H1 (cell line): ENCODE data around the gene OR10AD1. TPM values are rescaled to one million over a fixed set of nuclear protein-coding genes. Genes with fewer than 3 reads are reported as not detected.

Experiments
- CTCF ChIA-PET: fragments of 300-600 bp; sonication (Branson Sonifier 250); formaldehyde crosslinking; loops from one replicate; lab custom pipeline; 2021; ENCODE audit not compliant: partially characterized antibody; lab: Charles Lee
- POLR2A ChIA-PET: fragments of 300-600 bp; sonication (Branson Sonifier 250); formaldehyde crosslinking; loops from one replicate; lab custom pipeline; 2021; ENCODE audit warnings: inconsistent platforms; ENCODE audit not compliant: partially characterized antibody; lab: Charles Lee
- DNase-seq, 2 experiments: peaks; one replicate each; pipeline versions ENCODE4 v3.0.0 to v3.0.0-alpha.2; 2010 to 2022; ENCODE audit warnings: low spot score in 2 of 2, low read depth in 1 of 2, mixed read lengths in 1 of 2
- FAIRE-seq: peaks from 2 replicates; lab custom pipeline; 2011; peaks lifted over from hg19 to GRCh38; lab: Jason Lieb, UNC
- H2AFZ ChIP-seq: 2 replicates; pipeline ENCODE4 v1.8.1; 2012; ENCODE audit warnings: low read length, inconsistent platforms
- H2AK5ac ChIP-seq: 2 replicates; pipeline ENCODE4 v1.6.1; 2013; ENCODE audit warnings: low read depth, low read length
- H2BK120ac ChIP-seq: replicated peaks from 2 replicates; pipeline ENCODE3; 2013; ENCODE audit warnings: low read depth, low read length, inconsistent platforms
- H2BK12ac ChIP-seq: 2 replicates; pipeline ENCODE4 v1.6.1; 2013; ENCODE audit warnings: low read depth, low read length
- H2BK15ac ChIP-seq: 2 replicates; pipeline ENCODE4 v1.6.1; 2013; ENCODE audit warnings: low read length
- H2BK20ac ChIP-seq: 2 replicates; pipeline ENCODE4 v1.6.1; 2013; ENCODE audit warnings: low read length
- H2BK5ac ChIP-seq: 2 replicates; pipeline ENCODE4 v1.6.1; 2013; ENCODE audit warnings: low read depth, low read length
- H3K14ac ChIP-seq: 2 replicates; pipeline ENCODE4 v1.6.1; 2013; ENCODE audit warnings: inconsistent platforms; ENCODE audit not compliant: insufficient read length
- H3K18ac ChIP-seq: 2 replicates; pipeline ENCODE4 v1.6.1; 2013; ENCODE audit warnings: low read length; ENCODE audit errors: extremely low read depth
- H3K23ac ChIP-seq: 2 replicates; pipeline ENCODE4 v1.6.1; 2013; ENCODE audit warnings: inconsistent platforms; ENCODE audit not compliant: insufficient read length
- H3K23me2 ChIP-seq: 2 replicates; pipeline ENCODE4 v1.6.1; 2013; ENCODE audit warnings: low read depth, low read length
- H3K27ac ChIP-seq: 2 replicates; pipeline ENCODE4 v1.6.1; 2011; ENCODE audit warnings: low read depth, low read length, inconsistent platforms
- H3K27me3 ChIP-seq, 4 experiments: replicated peaks in 1 of 4; 1 replicate in 1 of 4; 2 replicates in 3 of 4; pipeline versions ENCODE4 v1.6.1 to v1.8.1; 2011 to 2013; ENCODE audit warnings: low read length in 3 of 4, mild to moderate bottlenecking in 3 of 4, inconsistent platforms in 2 of 4, mixed read lengths in 2 of 4, moderate library complexity in 1 of 4; ENCODE audit not compliant: control insufficient read depth in 3 of 4, insufficient read depth in 3 of 4; ENCODE audit errors: extremely low read depth in 1 of 4
- H3K36me3 ChIP-seq, 4 experiments: 2 replicates each; pipeline versions ENCODE4 v1.6.1 to v1.8.1; 2011 to 2013; ENCODE audit warnings: mild to moderate bottlenecking in 4 of 4, low read length in 3 of 4, moderate library complexity in 2 of 4, control low read depth in 1 of 4, inconsistent platforms in 1 of 4; ENCODE audit not compliant: insufficient read depth in 4 of 4, control insufficient read depth in 2 of 4
- H3K4ac ChIP-seq: replicated peaks from 2 replicates; pipeline ENCODE3; 2013; ENCODE audit warnings: low read length, low read depth, mixed read lengths, inconsistent platforms; ENCODE audit not compliant: insufficient read length
- H3K4me1 ChIP-seq, 4 experiments: replicated peaks in 1 of 4; 1 replicate in 1 of 4; 2 replicates in 3 of 4; pipeline versions ENCODE4 v1.6.1 to v1.8.1; 2011 to 2013; ENCODE audit warnings: low read length in 3 of 4, inconsistent platforms in 2 of 4, mixed read lengths in 1 of 4; ENCODE audit not compliant: insufficient read depth in 4 of 4, control insufficient read depth in 3 of 4
- H3K4me2 ChIP-seq, 2 experiments: 2 replicates each; pipeline versions ENCODE4 v1.6.1 to v1.8.1; 2011 to 2013; ENCODE audit warnings: low read depth in 2 of 2, low read length in 2 of 2, control low read depth in 1 of 2, inconsistent platforms in 1 of 2, mild to moderate bottlenecking in 1 of 2; ENCODE audit not compliant: insufficient read depth in 1 of 2
- H3K4me3 ChIP-seq, 4 experiments: fragments of 200-600, 300-600 bp in 1 of 4; sonication (generic), shearing (Covaris generic), sonication (Bioruptor Twin) in 1 of 4; 2 replicates each; pipeline versions ENCODE4 v1.5.1 to v1.8.1; 2011 to 2016; ENCODE audit warnings: low read length in 4 of 4, low read depth in 3 of 4, control low read depth in 2 of 4, inconsistent platforms in 2 of 4, mild to moderate bottlenecking in 2 of 4, mixed read lengths in 1 of 4, moderate library complexity in 1 of 4; ENCODE audit not compliant: insufficient read depth in 2 of 4; ENCODE audit errors: extremely low read depth in 1 of 4
- H3K56ac ChIP-seq: replicated peaks from 2 replicates; pipeline ENCODE3; 2013; ENCODE audit warnings: low read depth, mild to moderate bottlenecking, mixed read lengths, low read length, inconsistent platforms; ENCODE audit not compliant: insufficient read length
- H3K79me1 ChIP-seq: 2 replicates; pipeline ENCODE4 v1.6.1; 2013; ENCODE audit warnings: low read depth, low read length, control low read depth
- H3K79me2 ChIP-seq, 2 experiments: 2 replicates each; pipeline versions ENCODE4 v1.6.1 to v1.8.1; 2012 to 2013; ENCODE audit warnings: low read length in 2 of 2, mild to moderate bottlenecking in 2 of 2, inconsistent platforms in 1 of 2; ENCODE audit not compliant: insufficient read depth in 2 of 2, control insufficient read depth in 1 of 2
- H3K9ac ChIP-seq, 4 experiments: replicated peaks in 1 of 4; 1 replicate in 1 of 4; 2 replicates in 3 of 4; pipeline versions ENCODE4 v1.6.1 to v1.8.1; 2011 to 2013; ENCODE audit warnings: low read depth in 3 of 4, low read length in 3 of 4, control low read depth in 2 of 4, mild to moderate bottlenecking in 2 of 4, moderate library complexity in 2 of 4, inconsistent platforms in 1 of 4; ENCODE audit errors: extremely low read depth in 1 of 4
- H3K9me3 ChIP-seq, 2 experiments: 2 replicates each; pipeline versions ENCODE4 v1.6.1 to v1.8.1; 2012 to 2013; ENCODE audit warnings: mild to moderate bottlenecking in 2 of 2, moderate library complexity in 2 of 2, control low read depth in 1 of 2, inconsistent platforms in 1 of 2, low read depth in 1 of 2, low read length in 1 of 2, mixed read lengths in 1 of 2; ENCODE audit not compliant: insufficient read depth in 2 of 2
- H4K20me1 ChIP-seq, 2 experiments: replicated peaks in 1 of 2; 2 replicates each; pipeline versions ENCODE3 to v1.8.1; 2011 to 2013; ENCODE audit warnings: inconsistent platforms in 2 of 2, low read length in 2 of 2, mild to moderate bottlenecking in 1 of 2; ENCODE audit not compliant: insufficient read depth in 2 of 2, control insufficient read depth in 1 of 2
- H4K5ac ChIP-seq: 2 replicates; pipeline ENCODE4 v1.6.1; 2013; ENCODE audit warnings: low read length, low read depth, mixed read lengths, inconsistent platforms; ENCODE audit not compliant: insufficient read length
- H4K8ac ChIP-seq: 2 replicates; pipeline ENCODE4 v1.8.0; 2013; ENCODE audit warnings: mild to moderate bottlenecking, moderate library complexity, low read length, inconsistent platforms; ENCODE audit not compliant: insufficient read depth; ENCODE audit errors: extremely low read depth
- H4K91ac ChIP-seq: replicated peaks from 2 replicates; pipeline ENCODE3; 2013; ENCODE audit warnings: low read length, mixed read lengths, inconsistent platforms; ENCODE audit not compliant: insufficient read length
- ASH2L ChIP-seq: fragments of 200-600, 300-600 bp; sonication (generic); IDR thresholded peaks from one replicate; pipeline ENCODE4 v1.7.1; 2017; ENCODE audit warnings: low read length
- CBX5 ChIP-seq: fragments of 300-800, 300-1000 bp; sonication (generic); IDR thresholded peaks from 2 replicates; pipeline ENCODE4 v1.7.1; 2016; ENCODE audit warnings: antibody characterized with exemption, low read length, low read depth
- CHD1 ChIP-seq: IDR thresholded peaks from 2 replicates; pipeline ENCODE4 v1.6.1; 2012; ENCODE audit warnings: low read depth, low read length, improper control_type of control experiment
- CREB1 ChIP-seq: IDR thresholded peaks from 2 replicates; pipeline ENCODE4 v1.6.1; 2012; ENCODE audit warnings: inconsistent platforms
- MAFK ChIP-seq: IDR thresholded peaks from 2 replicates; pipeline ENCODE4 v1.6.1; 2012; ENCODE audit warnings: low read depth, mild to moderate bottlenecking, improper control_type of control experiment, low read length
- NRF1 ChIP-seq: IDR thresholded peaks from 2 replicates; pipeline ENCODE4 v1.6.1; 2011; ENCODE audit warnings: mild to moderate bottlenecking, low read depth, low read length, improper control_type of control experiment
- PHF8 ChIP-seq: fragments of 200-600 bp; sonication (generic); conservative IDR thresholded peaks from 2 replicates; pipeline ENCODE4 v1.7.1; 2012; ENCODE audit warnings: low read depth, mild to moderate bottlenecking, inconsistent platforms, low read length, moderate library complexity
- POLR2AphosphoS5 ChIP-seq: IDR thresholded peaks from 2 replicates; pipeline ENCODE4 v1.6.1; 2011; ENCODE audit warnings: low read depth, low read length
- SP4 ChIP-seq: IDR thresholded peaks from 2 replicates; pipeline ENCODE4 v1.6.1; 2012; ENCODE audit warnings: low read length, inconsistent platforms
- SRF ChIP-seq: IDR thresholded peaks from 2 replicates; pipeline ENCODE4 v1.6.1; 2011; ENCODE audit warnings: mild to moderate bottlenecking, low read depth, low read length, moderate library complexity
- TBP ChIP-seq: IDR thresholded peaks from 2 replicates; pipeline ENCODE4 v1.6.1; 2011; ENCODE audit warnings: low read depth, low read length, improper control_type of control experiment
- WGBS, 2 experiments: shearing (Covaris generic) in 1 of 2; methylation state at CpG; one replicate each; pipeline versions ENCODE4 v1.1.6 to v1.1.7; 2013 to 2015; ENCODE audit warnings: low lambda C conversion rate in 2 of 2, mixed read lengths in 2 of 2, inconsistent platforms in 1 of 2, low coverage in 1 of 2, missing lambda C conversion rate in 1 of 2; ENCODE audit not compliant: insufficient replicate concordance in 2 of 2, insufficient coverage in 1 of 2, insufficient read length in 1 of 2; ENCODE audit errors: extremely low coverage in 1 of 2, missing lambda C conversion rate in 1 of 2; 5-methylcytosine and 5-hydroxymethylcytosine counted together
- polyA plus RNA-seq, 7 experiments: library from polyadenylated mRNA; depleted of rRNA in 3 of 7; stranded (reverse) in 5 of 7; unstranded in 2 of 7; fragments of >200 nt in 5 of 7; fragments of 200-250 nt in 2 of 7; gene quantifications; 1 replicate in 5 of 7; 2 replicates in 1 of 7; 4 replicates in 1 of 7; pipeline versions ENCODE4 v1.2.1 to v1.2.3, GENCODE V29; 2011 to 2013; ENCODE audit warnings: missing spikeins in 2 of 7, mixed read lengths in 2 of 7
- total RNA-seq: library from RNA; stranded (reverse); fragmentation: NEBNext Ultra II Directional; extraction: Animal tissue kit (Norgen Biotek cat#: 25700); gene quantifications from 2 replicates; pipeline ENCODE4 v1.2.1, GENCODE V29; 2021
- TF ChIP-seq, protein P1 (sequence below): IDR thresholded peaks from 2 replicates; pipeline ENCODE4 v1.6.1; 2011; ENCODE audit warnings: low read length, improper control_type of control experiment
- TF ChIP-seq, protein P2 (sequence below): IDR thresholded peaks from 2 replicates; pipeline ENCODE4 v1.6.1; 2012; ENCODE audit warnings: inconsistent platforms

The OR10AD1 gene
- total and polyA plus RNA-seq, 2 of the 8 experiments (the other 6 are each of a cell fraction or from before 2014, with no cell fraction given), result not detected

DNA sequence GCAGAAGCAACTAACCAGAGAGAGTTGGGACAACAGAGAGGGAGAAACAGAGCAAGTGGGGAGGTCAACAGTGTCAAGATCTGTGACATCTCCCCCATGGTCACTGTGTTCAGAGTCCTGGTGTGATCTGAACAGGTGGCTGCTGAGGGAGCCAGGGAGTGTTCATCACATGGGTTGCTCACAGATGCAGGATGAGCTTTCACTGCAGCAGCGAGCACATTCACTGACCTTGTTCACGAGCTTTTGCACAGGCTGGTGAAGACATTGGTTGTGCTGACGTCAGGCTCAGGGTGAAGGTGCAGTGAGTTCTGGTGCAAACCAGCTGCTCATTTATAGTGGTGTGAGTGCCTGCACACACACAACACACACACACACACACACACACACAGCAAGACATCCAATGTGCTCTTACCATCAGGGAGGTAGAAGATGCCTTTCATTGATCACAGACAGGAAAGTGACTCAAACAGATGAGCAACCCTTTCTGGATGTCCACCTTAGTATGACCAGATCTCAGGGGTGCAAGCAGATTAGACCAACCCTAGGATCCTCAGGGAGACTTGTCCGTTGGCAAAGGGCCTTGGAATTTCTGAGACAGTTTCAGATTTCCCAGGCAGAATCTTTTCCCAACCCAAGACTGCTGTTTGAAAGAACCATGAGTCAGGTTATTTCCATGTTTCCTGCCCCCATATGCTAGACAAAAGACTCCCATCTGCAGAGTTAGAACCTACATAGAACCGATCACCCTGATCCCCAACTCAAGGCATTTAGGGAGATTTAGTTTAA, 44.3 kb upstream of the OR10AD1 start:
- no peak overlapping the region for H3K4me3 ChIP-seq
- H3K18ac ChIP-seq, result no peak overlapping the region
- H2AFZ ChIP-seq, result peak overlapping the region; percentile 78
- H4K8ac ChIP-seq, result no peak overlapping the region
- H3K9ac ChIP-seq, result no peak overlapping the region
- no peak overlapping the region for H2BK12ac ChIP-seq
- DNase-seq (no peak), FAIRE-seq (no peak)
- peaks cover 0 to 3% of the 10 kb centered on the region in 2 experiments; a peak in 1 of 4 replicates for H3K9me3 ChIP-seq
- H2BK120ac ChIP-seq, result no peak overlapping the region
- no peaks in the 10 kb centered on the region for H3K79me1 ChIP-seq
- ChIA-PET POLR2A (no interaction called here), CTCF (no interaction called here)
- H3K27ac ChIP-seq, result no peak overlapping the region
- no peaks in the 10 kb centered on the region for H3K4me1 ChIP-seq
- H3K4me2 ChIP-seq, result no peak overlapping the region
- H4K5ac ChIP-seq, result no peak overlapping the region
- no peak overlapping the region for H2BK5ac ChIP-seq
- H4K20me1 ChIP-seq, result no peaks in the 10 kb centered on the region
- H3K23me2 ChIP-seq, result no peaks in the 10 kb centered on the region
- no peak overlapping the region for H2BK15ac ChIP-seq
- no peak overlapping the region for H3K23ac ChIP-seq
- H2BK20ac ChIP-seq, result no peak overlapping the region
- WGBS, 2 experiments, result 79% methylated on average over 5 of the region's 5 CpGs; no CpG with 5 or more reads in 1 of the 2 experiments
- H2AK5ac ChIP-seq, result no peak overlapping the region
- no peak overlapping the region for H3K4ac ChIP-seq
- no peaks in the 10 kb centered on the region for H3K79me2 ChIP-seq
- no peak overlapping the region for H3K56ac ChIP-seq
- no peaks in the 10 kb centered on the region for H3K36me3 ChIP-seq
- no peak overlapping the region for H4K91ac ChIP-seq
- no peak overlapping the region for H3K14ac ChIP-seq
- no peaks in the 10 kb centered on the region for H3K27me3 ChIP-seq
- no peak for TF ChIP-seq NRF1
- TF ChIP-seq, protein P1, sequence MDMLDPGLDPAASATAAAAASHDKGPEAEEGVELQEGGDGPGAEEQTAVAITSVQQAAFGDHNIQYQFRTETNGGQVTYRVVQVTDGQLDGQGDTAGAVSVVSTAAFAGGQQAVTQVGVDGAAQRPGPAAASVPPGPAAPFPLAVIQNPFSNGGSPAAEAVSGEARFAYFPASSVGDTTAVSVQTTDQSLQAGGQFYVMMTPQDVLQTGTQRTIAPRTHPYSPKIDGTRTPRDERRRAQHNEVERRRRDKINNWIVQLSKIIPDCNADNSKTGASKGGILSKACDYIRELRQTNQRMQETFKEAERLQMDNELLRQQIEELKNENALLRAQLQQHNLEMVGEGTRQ, result no peak
- TF ChIP-seq ASH2L, result no peak
- no peak for TF ChIP-seq TBP
- TF ChIP-seq, protein P2, sequence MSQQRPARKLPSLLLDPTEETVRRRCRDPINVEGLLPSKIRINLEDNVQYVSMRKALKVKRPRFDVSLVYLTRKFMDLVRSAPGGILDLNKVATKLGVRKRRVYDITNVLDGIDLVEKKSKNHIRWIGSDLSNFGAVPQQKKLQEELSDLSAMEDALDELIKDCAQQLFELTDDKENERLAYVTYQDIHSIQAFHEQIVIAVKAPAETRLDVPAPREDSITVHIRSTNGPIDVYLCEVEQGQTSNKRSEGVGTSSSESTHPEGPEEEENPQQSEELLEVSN, result no peak
- TF ChIP-seq POLR2AphosphoS5, result no peak
- TF ChIP-seq CREB1, result no peak
- no peak for TF ChIP-seq CHD1
- TF ChIP-seq CBX5, result no peak
- TF ChIP-seq SRF, result no peak
- TF ChIP-seq SP4, result no peak
- TF ChIP-seq PHF8, result no peak
- no peak for TF ChIP-seq MAFK
